Fibroblast of skin of scalp (primary cell): ENCODE data around the gene GALNT9.
"Not testable (repeated sequence)": the region's sequence is repeated elsewhere in the genome, so short reads cannot be mapped to it uniquely, and the experiment has no call there.

ENCODE experiments used
- DNase-seq: peaks from one replicate; pipeline ENCODE4 v3.0.0-alpha.2; 2013

Gene GALNT9

GRCh38 chr12:132263451-132264049 is 65.8 kb downstream of the GALNT9 start:
- DNase-seq, result no peak

GRCh38 chr12:132263061-132263360 is 66.4 kb downstream of the GALNT9 start:
- DNase-seq, result no peak

- no peak for DNase-seq
These were observed 66.9 kb downstream of the GALNT9 start for GRCh38 chr12:132262256-132263060.

- DNase-seq, result no peak
These were observed 67.9 kb downstream of the GALNT9 start for GRCh38 chr12:132261328-132262138.

GRCh38 chr12:132260721-132261120 is 68.7 kb downstream of the GALNT9 start:
- no peak for DNase-seq

- no peak for DNase-seq
These were observed 69.3 kb downstream of the GALNT9 start for GRCh38 chr12:132259872-132260695.

- peak; percentile 64 for DNase-seq
These were observed 70.0 kb downstream of the GALNT9 start for GRCh38 chr12:132259364-132259871.

GRCh38 chr12:132258543-132258942 is 70.8 kb downstream of the GALNT9 start:
- no peak for DNase-seq

GRCh38 chr12:132257955-132258490 is 71.4 kb downstream of the GALNT9 start:
- no peak for DNase-seq

GRCh38 chr12:132257206-132257954 is 72.0 kb downstream of the GALNT9 start:
- DNase-seq, result no peak

GRCh38 chr12:132256646-132257045 is 72.7 kb downstream of the GALNT9 start:
- DNase-seq, result no peak

GRCh38 chr12:132255642-132256041 is 73.7 kb downstream of the GALNT9 start:
- DNase-seq, result no peak

- DNase-seq, result no peak
These were observed 75.5 kb downstream of the GALNT9 start for GRCh38 chr12:132253698-132254480.

- not testable (repeated sequence) for DNase-seq
These were observed 76.4 kb downstream of the GALNT9 start for GRCh38 chr12:132252981-132253380.

GRCh38 chr12:132251741-132252490 is 77.5 kb downstream of the GALNT9 start:
- DNase-seq, result no peak

- no peak for DNase-seq
These were observed 78.1 kb downstream of the GALNT9 start for GRCh38 chr12:132251310-132251709.

GRCh38 chr12:132250707-132251106 is 78.7 kb downstream of the GALNT9 start:
- DNase-seq, result no peak

- DNase-seq, result no peak
These were observed 79.5 kb downstream of the GALNT9 start for GRCh38 chr12:132249689-132250478.
